Measurements from ENCODE around the gene MYB. TPM values are rescaled to one million over a fixed set of nuclear protein-coding genes. Genes with fewer than 3 reads are reported as not detected.

MYB gene
- total and polyA plus RNA-seq, 2 of the 8 experiments (the other 6 are each of a cell fraction or from before 2014, with no cell fraction given) = 4.0 to 7.6 TPM

DNA sequence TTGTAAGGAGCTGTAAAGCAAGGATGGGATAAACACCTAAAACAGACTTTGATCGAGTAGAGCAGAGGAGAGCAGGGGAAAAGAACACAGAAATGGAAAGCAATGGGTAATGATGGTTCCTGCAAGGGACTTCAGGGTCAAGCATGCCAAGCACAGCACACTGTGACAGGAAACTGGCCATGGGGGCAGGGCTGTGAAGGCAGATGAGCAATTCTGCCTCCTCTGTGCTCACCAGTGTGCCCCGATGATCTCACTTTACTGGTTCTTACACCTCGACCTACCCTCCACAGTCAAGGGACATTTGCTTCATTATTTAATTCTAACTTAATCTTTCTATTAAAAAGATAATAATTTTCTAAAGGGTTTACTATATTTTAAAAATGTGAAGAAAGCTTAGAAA, 21.6 kb upstream of the MYB start (continued):
- TF ChIP-seq, protein P1, sequence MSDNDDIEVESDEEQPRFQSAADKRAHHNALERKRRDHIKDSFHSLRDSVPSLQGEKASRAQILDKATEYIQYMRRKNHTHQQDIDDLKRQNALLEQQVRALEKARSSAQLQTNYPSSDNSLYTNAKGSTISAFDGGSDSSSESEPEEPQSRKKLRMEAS (IDR thresholded peaks at IDR 0.05) = no peak

Measured in H1 (cell line).